NCI-H128 (cell line): ENCODE measurements around the gene KASH5.
"Not testable (repeated sequence)": the region's sequence is repeated elsewhere in the genome, so short reads cannot be mapped to it uniquely, and the experiment has no call there.

Experiments
- DNase-seq: peaks from one replicate; lab custom pipeline; 2025; ENCODE audit not compliant: unreplicated experiment; lab: John Stamatoyannopoulos, UW

The KASH5 gene

GRCh38 chr19:49362048-49362928, 25.8 kb upstream of the KASH5 start, which contains the start of gene TEAD2:
TSS of gene TEAD2 (minus strand) at chr19:49362416. CDS start at chr19:49360075, 2,341 bp downstream.
- DNase-seq = no peak

- no peak for DNase-seq
Measured at GRCh38 chr19:49362929-49363267, 25.2 kb upstream of the KASH5 start.

GRCh38 chr19:49363268-49364082, 24.6 kb upstream of the KASH5 start, which contains the start of gene DKKL1:
TSS of gene DKKL1 (plus strand) at chr19:49363877. CDS start at chr19:49363999, 122 bp downstream.
- DNase-seq = peak; percentile 55

DNA sequence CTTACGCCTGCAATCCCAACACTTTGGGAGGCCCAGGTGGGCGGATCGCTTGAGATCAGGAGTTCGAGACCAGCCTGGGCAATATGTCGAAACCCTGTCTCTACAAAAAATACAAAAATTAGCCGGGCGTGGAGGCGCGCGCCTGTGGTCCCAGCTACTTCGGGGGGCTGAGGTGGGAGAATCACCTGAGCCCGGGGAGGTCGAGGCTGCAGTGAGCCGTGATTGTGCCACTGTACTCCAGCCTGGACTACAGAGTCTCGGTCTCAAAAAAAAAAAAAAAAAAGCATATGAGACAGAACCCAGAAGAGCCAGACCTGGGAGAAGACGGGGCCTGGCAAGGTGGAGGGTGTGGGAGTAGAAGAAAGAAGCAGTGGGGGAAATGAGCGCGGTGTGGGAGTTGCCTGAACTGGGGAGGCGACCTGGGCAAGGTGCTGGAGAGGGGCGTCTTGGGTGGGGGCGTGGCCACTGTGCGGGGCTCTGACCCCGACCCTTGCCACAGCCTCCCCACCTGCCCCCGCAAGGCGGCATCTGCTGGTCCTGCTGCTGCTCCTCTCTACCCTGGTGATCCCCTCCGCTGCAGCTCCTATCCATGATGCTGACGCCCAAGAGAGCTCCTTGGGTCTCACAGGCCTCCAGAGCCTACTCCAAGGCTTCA, 23.8 kb upstream of the KASH5 start:
- DNase-seq = no peak

GRCh38 chr19:49366110-49366509, 21.9 kb upstream of the KASH5 start:
- DNase-seq = no peak

GRCh38 chr19:49368711-49369358, 19.2 kb upstream of the KASH5 start:
- no peak for DNase-seq

- DNase-seq = no peak
Measured at GRCh38 chr19:49371184-49371583, 16.9 kb upstream of the KASH5 start.

DNA sequence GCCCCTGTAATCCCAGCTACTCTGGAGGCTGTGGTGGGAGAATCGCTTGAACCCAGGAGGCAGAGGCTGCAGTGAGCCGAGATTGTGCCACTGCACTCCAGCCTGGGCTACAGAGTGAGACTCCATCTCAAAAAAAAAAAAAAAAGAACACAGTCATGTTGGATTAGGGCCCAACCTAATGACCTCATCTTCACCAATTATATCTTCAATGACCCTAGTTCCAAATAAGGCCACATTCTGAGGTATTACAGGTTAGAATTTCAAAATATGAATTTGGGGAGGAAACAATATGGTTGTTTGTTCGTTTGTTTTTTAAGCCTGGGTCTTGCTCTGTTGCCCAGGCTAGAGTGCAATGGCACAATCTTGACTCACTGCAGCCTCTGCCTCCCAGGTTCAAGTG, 14.9 kb upstream of the KASH5 start:
- not testable (repeated sequence) for DNase-seq

DNA sequence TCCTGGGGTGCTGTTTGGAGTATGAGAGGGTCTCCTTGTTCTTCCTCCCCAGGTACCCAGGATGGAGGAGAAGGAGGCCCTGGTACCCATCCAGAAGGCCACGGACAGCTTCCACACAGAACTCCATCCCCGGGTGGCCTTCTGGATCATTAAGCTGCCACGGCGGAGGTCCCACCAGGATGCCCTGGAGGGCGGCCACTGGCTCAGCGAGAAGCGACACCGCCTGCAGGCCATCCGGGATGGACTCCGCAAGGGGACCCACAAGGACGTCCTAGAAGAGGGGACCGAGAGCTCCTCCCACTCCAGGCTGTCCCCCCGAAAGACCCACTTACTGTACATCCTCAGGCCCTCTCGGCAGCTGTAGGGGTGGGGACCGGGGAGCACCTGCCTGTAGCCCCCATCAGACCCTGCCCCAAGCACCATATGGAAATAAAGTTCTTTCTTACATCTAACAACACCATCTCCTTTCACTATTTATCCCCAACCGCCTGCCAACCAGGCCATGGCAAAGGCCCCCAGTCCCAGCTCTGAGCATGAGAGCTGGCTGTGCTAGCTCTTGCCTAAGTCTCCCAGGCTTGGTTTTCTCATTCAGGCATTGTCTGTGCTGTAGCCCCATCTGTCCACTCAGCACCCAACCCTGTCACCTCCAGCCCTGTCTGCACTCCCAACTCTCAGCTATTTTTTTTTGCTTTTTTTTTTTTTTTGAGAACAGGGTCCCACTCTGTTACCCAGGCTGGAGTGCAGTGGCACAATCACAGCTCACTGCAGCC, 13.2 kb upstream of the KASH5 start:
- DNase-seq = no peak

DNA sequence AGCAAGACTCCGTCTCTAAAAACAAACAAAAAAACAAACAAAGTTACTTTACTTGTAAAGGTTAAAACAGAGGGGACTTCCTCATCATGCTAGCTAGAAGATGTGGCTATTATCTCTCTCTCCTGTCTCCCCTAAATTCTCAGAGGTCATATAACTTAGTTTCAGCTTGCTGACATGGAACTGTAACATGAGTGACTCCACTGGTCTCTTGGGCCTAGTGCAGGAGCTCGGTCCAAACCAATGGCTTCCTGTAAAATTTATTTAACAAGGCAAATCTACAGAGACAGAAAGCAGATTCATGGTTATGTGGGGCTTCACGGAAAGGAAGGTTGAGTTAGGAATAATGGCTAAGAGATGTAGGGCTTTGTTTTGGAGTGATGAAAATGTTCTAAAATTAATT, 9.5 kb upstream of the KASH5 start:
- DNase-seq = no peak

DNA sequence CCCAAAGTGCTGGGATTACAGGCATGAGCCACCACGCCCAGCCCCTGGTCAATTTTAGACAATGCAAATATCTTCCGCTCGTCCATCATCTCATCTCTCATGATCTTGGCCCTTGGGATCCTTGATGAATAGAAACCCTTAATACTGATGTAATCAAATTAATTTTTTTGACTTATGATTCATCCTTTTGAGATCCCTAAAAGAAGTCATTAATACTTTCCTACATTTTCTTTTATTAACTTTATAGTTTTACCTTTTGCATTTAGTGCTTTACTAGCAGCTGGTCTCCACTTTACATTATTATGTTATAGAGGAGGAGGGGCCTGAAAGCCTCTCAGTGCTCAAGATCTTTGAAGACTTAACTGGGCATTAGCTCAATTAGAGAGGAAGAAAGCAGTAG, 7.7 kb upstream of the KASH5 start:
- no peak for DNase-seq

DNA sequence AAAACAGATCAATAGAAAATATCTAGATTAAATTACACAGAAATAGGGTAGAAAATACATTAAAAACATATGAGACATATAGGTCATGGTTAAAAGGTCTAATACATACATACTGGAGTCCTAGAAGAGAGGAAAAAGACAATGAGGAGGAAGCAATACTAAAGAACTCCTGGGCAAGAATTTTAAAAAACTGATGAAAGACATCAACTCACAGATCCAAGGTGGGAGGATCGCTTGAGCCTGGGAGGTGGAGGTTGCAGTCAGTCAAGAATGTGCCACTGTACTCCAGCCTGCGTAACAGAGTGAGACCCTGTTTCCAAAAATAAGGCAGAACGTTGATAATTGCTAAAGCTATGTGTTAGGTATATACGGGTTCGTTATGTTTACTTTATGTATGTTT, 5.4 kb upstream of the KASH5 start:
- no peak for DNase-seq

- DNase-seq = no peak
Measured at GRCh38 chr19:49383599-49383998, 4.5 kb upstream of the KASH5 start.

DNA sequence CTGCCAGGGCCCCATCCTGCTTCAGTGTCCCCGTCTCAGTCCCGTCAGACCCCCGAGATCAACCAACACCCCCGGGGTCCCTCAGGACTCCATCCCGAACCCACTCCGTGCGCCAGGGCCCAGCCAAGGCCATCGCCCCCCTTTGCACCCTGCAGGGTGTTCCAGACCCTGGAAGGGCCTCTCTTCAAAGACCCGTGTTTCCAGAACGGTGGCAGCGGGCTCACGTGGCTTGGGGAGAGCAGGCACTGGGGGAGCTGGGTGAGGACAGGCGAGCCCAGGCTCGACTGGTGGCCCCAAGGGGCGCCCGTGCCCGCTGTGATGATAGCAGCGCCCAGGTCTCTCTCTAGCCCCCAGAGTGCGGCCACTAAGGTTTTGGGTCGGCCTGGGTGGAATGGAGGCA, 1.4 kb downstream of the KASH5 start:
- no peak for DNase-seq

DNA sequence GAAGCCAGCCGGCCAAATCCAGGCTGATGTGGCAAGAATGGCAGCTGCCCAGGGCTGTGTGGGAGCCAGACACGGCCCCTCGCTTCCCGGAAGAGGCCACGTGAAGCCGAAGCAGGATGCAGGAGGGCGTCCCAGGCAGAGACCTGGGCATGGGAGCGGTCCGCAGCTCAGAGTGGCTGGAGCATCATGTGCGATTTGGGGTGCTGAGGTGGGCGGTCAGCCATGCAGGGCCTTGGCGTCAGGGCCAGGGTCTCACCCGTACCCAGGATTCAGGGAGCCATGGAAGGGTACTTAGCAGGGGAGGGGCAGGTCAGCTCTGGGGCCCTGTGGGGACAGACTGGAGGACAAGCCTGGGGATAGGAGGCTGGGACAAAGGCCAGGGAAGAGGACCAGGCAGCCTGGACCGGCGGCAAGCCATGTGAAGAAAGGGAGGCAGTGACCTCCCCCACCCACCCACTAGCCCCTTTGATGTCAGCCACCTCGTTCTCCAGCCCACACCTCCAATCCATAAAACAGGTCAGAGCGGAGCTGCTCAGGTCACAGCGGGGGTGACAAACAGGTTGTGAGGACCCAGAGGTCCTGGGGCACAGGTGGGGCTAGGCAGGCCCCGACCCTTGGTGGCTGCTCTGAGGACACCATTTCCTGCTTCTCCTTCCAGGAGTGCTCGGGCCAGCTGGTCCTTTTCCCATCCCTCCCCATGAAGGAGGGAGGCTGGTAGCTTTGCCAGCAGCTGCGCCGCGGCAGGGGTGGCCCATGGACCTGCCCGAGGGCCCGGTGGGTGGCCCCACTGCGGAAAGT, 2.3 kb downstream of the KASH5 start:
- no peak for DNase-seq

- DNase-seq = no peak
Measured at GRCh38 chr19:49390929-49391359, 2.9 kb downstream of the KASH5 start.

DNA sequence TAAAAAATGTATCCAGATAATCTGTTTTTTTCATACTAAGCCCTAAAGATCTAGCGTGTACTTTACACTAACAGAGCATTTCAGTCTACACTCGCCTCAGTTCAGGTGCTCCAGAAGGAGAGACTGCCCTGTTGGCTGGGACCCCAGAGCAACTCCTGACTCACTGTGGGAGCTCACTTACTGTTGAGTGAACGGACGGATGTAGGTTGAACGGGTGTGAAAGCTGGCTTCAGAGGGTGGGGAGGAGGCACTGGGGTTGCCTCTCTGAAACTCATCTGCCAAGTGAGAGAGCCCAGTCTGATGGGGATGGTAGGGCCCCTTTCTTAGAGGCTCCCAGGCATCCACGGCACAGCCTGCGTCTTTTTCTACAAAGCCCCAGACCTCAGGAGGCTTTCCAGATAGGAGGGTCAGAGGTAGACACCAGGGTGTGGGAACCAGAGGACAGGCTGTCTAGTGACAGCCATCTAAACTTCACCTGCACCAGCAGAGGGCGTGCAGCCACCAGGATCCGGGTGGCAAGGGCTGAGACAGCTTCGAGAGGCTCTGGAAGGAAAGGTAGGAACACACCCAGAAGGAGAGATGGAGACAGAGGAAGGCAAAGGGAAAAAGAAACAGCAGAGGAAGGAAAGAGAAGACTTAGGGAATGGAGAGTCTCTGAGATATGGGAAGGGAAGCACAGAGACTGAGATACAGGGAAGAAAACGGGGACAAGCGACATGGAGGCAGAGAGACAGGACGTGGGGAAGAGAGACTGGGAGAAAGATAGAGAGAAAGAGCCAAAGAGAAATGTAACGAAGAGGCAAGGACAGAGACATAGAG, 3.7 kb downstream of the KASH5 start:
- DNase-seq = peak; percentile 88

GRCh38 chr19:49393881-49394280, 5.8 kb downstream of the KASH5 start:
- DNase-seq = no peak
